ENCODE measurements around the gene CAPS. TPM values are rescaled to one million over a fixed set of nuclear protein-coding genes. Genes with fewer than 3 reads are reported as not detected.

The CAPS gene
- polyA plus RNA-seq, 2 of the 4 experiments (the other 2 are of a cell fraction) = 1.4 to 1.7 TPM

DNA sequence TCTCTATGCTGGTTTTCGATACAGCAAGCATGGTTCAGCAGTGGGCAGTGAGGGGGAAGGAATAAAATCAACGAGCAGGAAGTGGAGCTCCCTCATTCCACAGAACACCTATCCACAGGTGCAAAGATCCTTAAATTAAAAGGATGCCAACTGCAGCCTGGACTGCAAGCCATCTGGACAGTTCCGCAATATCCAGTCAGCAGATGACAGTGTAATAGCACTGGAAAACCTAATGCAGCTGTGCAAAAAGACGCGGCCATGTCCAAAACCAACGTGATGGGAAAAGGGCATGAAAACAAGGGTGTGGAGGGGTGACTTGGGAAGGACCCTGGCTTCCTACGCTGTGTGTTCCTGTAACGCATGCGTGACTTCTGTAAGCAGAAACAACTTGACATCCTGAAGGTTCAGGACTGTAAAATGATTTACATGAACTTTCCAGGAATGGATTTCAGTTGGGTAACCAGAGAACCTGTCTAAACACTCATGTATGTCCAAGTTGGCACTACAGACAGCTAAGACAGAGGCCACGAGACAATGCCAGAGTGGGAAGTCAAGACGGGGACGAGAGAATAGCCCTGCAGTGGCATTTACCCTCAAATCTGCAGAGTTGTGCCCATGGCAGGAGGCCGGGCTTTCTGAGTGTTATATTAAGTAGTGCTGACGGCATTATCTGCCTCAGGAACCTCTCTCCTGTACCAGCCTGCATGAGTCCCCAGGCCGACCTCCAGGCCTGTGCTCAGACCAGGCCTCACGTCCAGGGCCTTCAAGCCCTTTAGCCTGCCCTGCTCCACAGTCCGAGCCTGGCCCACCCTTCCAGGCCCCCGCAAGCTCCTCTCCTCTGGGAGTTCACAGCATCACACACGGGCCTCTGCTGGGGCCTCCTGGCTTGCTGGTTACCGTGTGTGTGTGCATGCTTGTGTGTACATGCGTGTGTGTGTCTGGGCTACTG is 26.5 kb downstream of the CAPS start:
- DNase-seq (ENCODE audit: low read depth in 1 of 2, low spot score in 1 of 2) (no peak), ATAC-seq (no peak), FAIRE-seq (no peak)
- Histone ChIP-seq H3K4me1 (no peaks in the 10 kb centered on the region), H3K27ac (no peak overlapping the region), H3K9me3 (no peaks in the 10 kb centered on the region), H3K4me3 (no peak overlapping the region), H3K4me2 (no peak overlapping the region)
- POLR2A ChIA-PET = no interaction called here
- CTCF ChIA-PET = no interaction called here
- TF ChIP-seq NPAS2 (CRISPR knock-in tag; IDR thresholded peaks at IDR 0.05; ENCODE audit: borderline replicate concordance) (no peak), MYC (IDR thresholded peaks at IDR 0.05; ENCODE audit: borderline replicate concordance, low read length) (no peak), HOXB13 (CRISPR knock-in tag; IDR thresholded peaks at IDR 0.05; ENCODE audit: low read depth) (no peak), CHD2 (IDR thresholded peaks at IDR 0.05; ENCODE audit: low read length, partially characterized antibody) (no peak), ZSCAN20 (CRISPR knock-in tag; IDR thresholded peaks at IDR 0.05) (no peak)
- TF ChIP-seq, protein P1, sequence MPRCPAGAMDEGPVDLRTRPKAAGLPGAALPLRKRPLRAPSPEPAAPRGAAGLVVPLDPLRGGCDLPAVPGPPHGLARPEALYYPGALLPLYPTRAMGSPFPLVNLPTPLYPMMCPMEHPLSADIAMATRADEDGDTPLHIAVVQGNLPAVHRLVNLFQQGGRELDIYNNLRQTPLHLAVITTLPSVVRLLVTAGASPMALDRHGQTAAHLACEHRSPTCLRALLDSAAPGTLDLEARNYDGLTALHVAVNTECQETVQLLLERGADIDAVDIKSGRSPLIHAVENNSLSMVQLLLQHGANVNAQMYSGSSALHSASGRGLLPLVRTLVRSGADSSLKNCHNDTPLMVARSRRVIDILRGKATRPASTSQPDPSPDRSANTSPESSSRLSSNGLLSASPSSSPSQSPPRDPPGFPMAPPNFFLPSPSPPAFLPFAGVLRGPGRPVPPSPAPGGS (IDR thresholded peaks at IDR 0.05) = no peak
- 89% methylated on average over 17 of the region's 21 CpGs for WGBS (ENCODE audit: missing lambda C conversion rate)

DNA sequence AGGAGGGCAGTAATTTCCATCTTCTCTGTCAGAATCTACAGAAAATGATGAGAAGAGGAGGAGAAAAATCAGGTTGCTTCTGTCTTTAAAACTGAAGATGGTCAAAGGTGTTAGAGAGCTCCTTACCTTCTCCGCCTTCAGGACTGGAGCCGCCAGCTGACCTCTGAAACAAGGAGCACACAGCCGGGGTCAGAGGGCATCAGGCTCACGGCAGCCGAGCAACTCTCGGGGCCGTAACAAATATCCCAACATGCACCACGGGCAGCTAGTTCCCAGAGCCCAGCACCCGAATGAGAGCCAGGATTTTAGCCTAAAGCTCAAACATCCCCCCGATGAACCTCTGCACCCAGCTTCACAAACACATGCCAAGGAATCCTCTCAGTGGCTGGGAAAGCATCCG is 27.6 kb downstream of the CAPS start:
- Histone ChIP-seq H3K4me3 (no peak overlapping the region), H3K4me1 (no peaks in the 10 kb centered on the region), H3K4me2 (no peak overlapping the region), H3K27ac (no peak overlapping the region), H3K9me3 (no peaks in the 10 kb centered on the region)
- ATAC-seq (no peak), DNase-seq (ENCODE audit: low read depth in 1 of 2, low spot score in 1 of 2) (no peak), FAIRE-seq (no peak)
- ChIA-PET CTCF (interaction anchor here (0.6 kb wide), 1 partner anchor 216 kb away, joined by 4 read pairs; no protein-coding TSS in a partner anchor), POLR2A (interaction anchor here (1.0 kb wide), 1 partner anchor 113 kb away, joined by 3 read pairs; no protein-coding TSS in a partner anchor)
- TF ChIP-seq, protein P1 (IDR thresholded peaks at IDR 0.05) = no peak
- TF ChIP-seq GATA3 (IDR thresholded peaks at IDR 0.05; ENCODE audit: borderline replicate concordance) (no peak), NFE2L2 (conservative IDR thresholded peaks at IDR 0.05; ENCODE audit: low read length) (no peak), MAZ (IDR thresholded peaks at IDR 0.05; ENCODE audit: borderline replicate concordance, low read depth, low read length) (no peak), FOSB (CRISPR knock-in tag; IDR thresholded peaks at IDR 0.05) (no peak), MAFK (IDR thresholded peaks at IDR 0.05; ENCODE audit: partially characterized antibody) (no peak), EHF (CRISPR knock-in tag; IDR thresholded peaks at IDR 0.05) (no peak), HEYL (CRISPR knock-in tag; IDR thresholded peaks at IDR 0.05) (no peak), PHF8 (IDR thresholded peaks at IDR 0.05; ENCODE audit: borderline replicate concordance, low read depth) (no peak)
- TF ChIP-seq, protein P2, sequence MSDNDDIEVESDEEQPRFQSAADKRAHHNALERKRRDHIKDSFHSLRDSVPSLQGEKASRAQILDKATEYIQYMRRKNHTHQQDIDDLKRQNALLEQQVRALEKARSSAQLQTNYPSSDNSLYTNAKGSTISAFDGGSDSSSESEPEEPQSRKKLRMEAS (IDR thresholded peaks at IDR 0.05) = no peak
- TF ChIP-seq, protein P3, sequence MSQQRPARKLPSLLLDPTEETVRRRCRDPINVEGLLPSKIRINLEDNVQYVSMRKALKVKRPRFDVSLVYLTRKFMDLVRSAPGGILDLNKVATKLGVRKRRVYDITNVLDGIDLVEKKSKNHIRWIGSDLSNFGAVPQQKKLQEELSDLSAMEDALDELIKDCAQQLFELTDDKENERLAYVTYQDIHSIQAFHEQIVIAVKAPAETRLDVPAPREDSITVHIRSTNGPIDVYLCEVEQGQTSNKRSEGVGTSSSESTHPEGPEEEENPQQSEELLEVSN (IDR thresholded peaks at IDR 0.05; ENCODE audit: borderline replicate concordance, low read depth) = no peak
- 94% methylated on average over 11 of the region's 11 CpGs for WGBS (ENCODE audit: missing lambda C conversion rate)

DNA sequence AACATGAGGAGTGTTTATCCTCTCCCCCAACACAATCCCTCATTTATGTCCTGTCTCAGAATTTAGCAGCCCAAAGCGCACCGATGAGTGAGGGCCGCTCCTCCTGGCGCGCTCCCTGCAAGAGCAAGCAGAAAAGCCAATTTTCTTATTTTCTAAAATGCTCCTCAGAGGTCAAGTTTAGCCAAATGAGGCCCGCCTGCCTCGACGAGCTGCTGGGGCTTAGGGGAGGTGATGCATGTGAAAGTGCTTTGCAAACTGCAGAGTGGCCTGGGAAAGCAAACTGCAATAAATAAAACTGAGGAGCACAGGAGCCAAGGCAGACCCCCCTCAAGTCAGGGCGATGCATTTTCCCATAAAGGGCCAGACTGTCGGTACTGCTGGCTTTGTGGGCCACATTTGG is 29.0 kb downstream of the CAPS start:
- WGBS (ENCODE audit: missing lambda C conversion rate) = 93% methylated on average over 10 of the region's 10 CpGs
- H3K4me3 ChIP-seq = no peak overlapping the region
- TF ChIP-seq CBX8 (IDR thresholded peaks at IDR 0.05) = no peak
- no peak for TF ChIP-seq TFCP2L1 (CRISPR knock-in tag; IDR thresholded peaks at IDR 0.05)
- TF ChIP-seq MAFK (IDR thresholded peaks at IDR 0.05; ENCODE audit: partially characterized antibody) = no peak
- TF ChIP-seq HOXB5 (CRISPR knock-in tag; IDR thresholded peaks at IDR 0.05) = no peak
- TF ChIP-seq JUN (IDR thresholded peaks at IDR 0.05) = no peak
- TF ChIP-seq, protein P4, sequence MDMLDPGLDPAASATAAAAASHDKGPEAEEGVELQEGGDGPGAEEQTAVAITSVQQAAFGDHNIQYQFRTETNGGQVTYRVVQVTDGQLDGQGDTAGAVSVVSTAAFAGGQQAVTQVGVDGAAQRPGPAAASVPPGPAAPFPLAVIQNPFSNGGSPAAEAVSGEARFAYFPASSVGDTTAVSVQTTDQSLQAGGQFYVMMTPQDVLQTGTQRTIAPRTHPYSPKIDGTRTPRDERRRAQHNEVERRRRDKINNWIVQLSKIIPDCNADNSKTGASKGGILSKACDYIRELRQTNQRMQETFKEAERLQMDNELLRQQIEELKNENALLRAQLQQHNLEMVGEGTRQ (IDR thresholded peaks at IDR 0.05) = no peak
- TF ChIP-seq MAZ (IDR thresholded peaks at IDR 0.05; ENCODE audit: borderline replicate concordance, low read depth, low read length) = no peak
- TF ChIP-seq SMC3 (IDR thresholded peaks at IDR 0.05) = no peak
- TF ChIP-seq ESRRA (IDR thresholded peaks at IDR 0.05; ENCODE audit: borderline replicate concordance, low read length) = no peak
- no peak for TF ChIP-seq ZC3H11A (IDR thresholded peaks at IDR 0.05)
- TF ChIP-seq EP300 (IDR thresholded peaks at IDR 0.05) = no peak
- ChIA-PET POLR2A (no interaction called here), CTCF (interaction anchor here (0.7 to 1.5 kb wide), 2 partner anchors 25 to 139 kb away, joined by 3 to 4 read pairs; no protein-coding TSS in a partner anchor)
- DNase-seq (ENCODE audit: low read depth in 1 of 2, low spot score in 1 of 2) (no peak), FAIRE-seq (no peak), ATAC-seq (no peak)
- no peak overlapping the region for H3K27ac ChIP-seq
- H3K4me1 ChIP-seq = no peaks in the 10 kb centered on the region
- no peaks in the 10 kb centered on the region for H3K9me3 ChIP-seq
- no peak overlapping the region for H3K4me2 ChIP-seq
